Parathyroid adenoma (tissue), 2 donors: ENCODE measurements around the gene RNF223.
"Not testable (repeated sequence)": the region's sequence is repeated elsewhere in the genome, so short reads cannot be mapped to it uniquely, and the experiment has no call there.

Experiments
- H2AFZ ChIP-seq: fragments of 300-600 bp; sonication (generic); one replicate; pipeline ENCODE4 v1.7.0; 2017; ENCODE audit warnings: antibody characterized with exemption, mild to moderate bottlenecking
- H3K27ac ChIP-seq: fragments of 300-600 bp; sonication (generic); one replicate; pipeline ENCODE4 v1.7.0; 2017
- H3K27me3 ChIP-seq: fragments of 300-600 bp; sonication (generic); one replicate; pipeline ENCODE4 v1.7.0; 2017; ENCODE audit warnings: low read length; ENCODE audit not compliant: control insufficient read depth, insufficient read depth
- H3K36me3 ChIP-seq: fragments of 300-600 bp; sonication (generic); one replicate; pipeline ENCODE4 v1.7.0; 2017; ENCODE audit warnings: low read length; ENCODE audit not compliant: control insufficient read depth, insufficient read depth
- H3K4me1 ChIP-seq: fragments of 300-600 bp; sonication (generic); one replicate; pipeline ENCODE4 v1.7.0; 2017; ENCODE audit warnings: control low read depth
- H3K4me2 ChIP-seq: fragments of 300-600 bp; sonication (generic); one replicate; pipeline ENCODE4 v1.7.0; 2017; ENCODE audit warnings: low read length
- H3K4me3 ChIP-seq: fragments of 300-600 bp; sonication (generic); one replicate; pipeline ENCODE4 v1.7.0; 2017; ENCODE audit warnings: low read depth, low read length
- H3K79me2 ChIP-seq: fragments of 300-600 bp; sonication (generic); one replicate; pipeline ENCODE4 v1.7.0; 2017; ENCODE audit warnings: control low read depth
- H3K9ac ChIP-seq: fragments of 300-600 bp; sonication (generic); one replicate; pipeline ENCODE4 v1.7.0; 2017; ENCODE audit warnings: mild to moderate bottlenecking
- H3K9me3 ChIP-seq: fragments of 300-600 bp; sonication (generic); one replicate; pipeline ENCODE4 v1.7.0; 2017; ENCODE audit warnings: low read length; ENCODE audit not compliant: control insufficient read depth
- CTCF ChIP-seq: fragments of 300-600 bp; sonication (generic); IDR thresholded peaks from one replicate; pipeline ENCODE4 v1.7.0; 2017; ENCODE audit warnings: antibody characterized with exemption, mild to moderate bottlenecking
- donor health status: primary hyperparathyroidism.

RNF223 gene

GRCh38 chr1:1110561-1110971 lies 36.5 kb upstream of the RNF223 start:
- H3K27me3 ChIP-seq: no peaks in the 10 kb centered on the region
- H3K36me3 ChIP-seq: no peaks in the 10 kb centered on the region
- no peak for TF ChIP-seq CTCF
- H3K27ac ChIP-seq: no peak overlapping the region
- no peak overlapping the region for H3K4me2 ChIP-seq
- no peak overlapping the region for H3K9ac ChIP-seq
- no peaks in the 10 kb centered on the region for H3K9me3 ChIP-seq
- H2AFZ ChIP-seq: no peak overlapping the region
- no peak overlapping the region for H3K4me3 ChIP-seq
- no peaks in the 10 kb centered on the region for H3K4me1 ChIP-seq
- H3K79me2 ChIP-seq: peaks cover 2% of the 10 kb centered on the region

- no peak overlapping the region for H3K27ac ChIP-seq
Observed at GRCh38 chr1:1109743-1110142, 35.6 kb upstream of the RNF223 start.

GRCh38 chr1:1106510-1107221 lies 32.6 kb upstream of the RNF223 start:
- no peaks in the 10 kb centered on the region for H3K27me3 ChIP-seq
- no peak overlapping the region for H3K9ac ChIP-seq
- TF ChIP-seq CTCF: no peak
- H3K36me3 ChIP-seq: no peaks in the 10 kb centered on the region
- peaks cover 2% of the 10 kb centered on the region for H3K79me2 ChIP-seq
- no peak overlapping the region for H3K4me3 ChIP-seq
- no peak overlapping the region for H3K27ac ChIP-seq
- H3K4me2 ChIP-seq: no peak overlapping the region
- H3K4me1 ChIP-seq: no peaks in the 10 kb centered on the region
- H2AFZ ChIP-seq: no peak overlapping the region
- H3K9me3 ChIP-seq: no peaks in the 10 kb centered on the region

More at GRCh38 chr1:1109743-1110142, 35.6 kb upstream of the RNF223 start:
- Histone ChIP-seq H3K4me1 (no peaks in the 10 kb centered on the region), H2AFZ (no peak overlapping the region), H3K4me3 (no peak overlapping the region), H3K27me3 (no peaks in the 10 kb centered on the region), H3K36me3 (no peaks in the 10 kb centered on the region), H3K9ac (no peak overlapping the region), H3K79me2 (peaks cover 2% of the 10 kb centered on the region), H3K9me3 (no peaks in the 10 kb centered on the region), H3K4me2 (no peak overlapping the region)
- no peak for TF ChIP-seq CTCF

- not testable (repeated sequence) for H3K79me2 ChIP-seq, H3K27ac ChIP-seq, H3K4me2 ChIP-seq
Observed at GRCh38 chr1:1104152-1104551, 30.0 kb upstream of the RNF223 start.

GRCh38 chr1:1101503-1101902 lies 27.4 kb upstream of the RNF223 start:
- no peaks in the 10 kb centered on the region for H3K79me2 ChIP-seq
- no peak overlapping the region for H2AFZ ChIP-seq
- H3K9me3 ChIP-seq: no peaks in the 10 kb centered on the region
- no peaks in the 10 kb centered on the region for H3K4me1 ChIP-seq
- TF ChIP-seq CTCF: no peak
- H3K4me2 ChIP-seq: no peak overlapping the region
- H3K36me3 ChIP-seq: no peaks in the 10 kb centered on the region
- no peaks in the 10 kb centered on the region for H3K27me3 ChIP-seq
- H3K9ac ChIP-seq: no peak overlapping the region
- H3K4me3 ChIP-seq: no peak overlapping the region
- H3K27ac ChIP-seq: no peak overlapping the region

More at GRCh38 chr1:1104152-1104551, 30.0 kb upstream of the RNF223 start:
- not testable (repeated sequence) for H3K27me3 ChIP-seq, H3K9ac ChIP-seq, H3K9me3 ChIP-seq, H3K36me3 ChIP-seq, H2AFZ ChIP-seq, H3K4me3 ChIP-seq, H3K4me1 ChIP-seq
